ENCODE measurements around the gene PTGFRN.
"Not testable (repeated sequence)": the region's sequence is repeated elsewhere in the genome, so short reads cannot be mapped to it uniquely, and the experiment has no call there.

PTGFRN gene

GRCh38 chr1:116916533-116917445, 7.1 kb downstream of the PTGFRN start:
- DNase-seq, result peak; percentile 70 to 77

- DNase-seq, result no peak
Measured at GRCh38 chr1:116918714-116919357, 9.1 kb downstream of the PTGFRN start.

DNA sequence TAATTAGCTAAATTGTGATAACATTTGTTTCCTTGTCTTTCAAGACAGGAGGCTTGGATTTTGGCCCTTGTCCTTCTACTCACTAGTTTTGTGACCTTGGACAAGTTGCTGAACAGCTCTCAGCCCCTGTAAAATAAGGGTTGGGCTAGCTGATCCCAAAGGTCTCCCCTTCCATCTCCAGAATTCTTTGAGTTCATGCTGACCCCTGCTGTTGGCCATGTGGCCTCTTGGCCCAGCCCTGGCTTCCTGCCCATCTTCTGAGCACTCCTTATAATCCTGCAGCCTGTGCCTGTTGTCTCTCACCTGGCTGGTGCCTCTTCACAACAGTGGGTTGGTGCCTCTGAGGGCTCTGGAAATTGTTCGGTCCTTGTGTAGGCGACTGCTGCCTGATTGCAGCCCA, 10.1 kb downstream of the PTGFRN start:
- DNase-seq, result peak in 1 of 2 donors; percentile 5

- no peak for DNase-seq
Measured at GRCh38 chr1:116920211-116920610, 10.5 kb downstream of the PTGFRN start.

- no peak for DNase-seq
Measured at GRCh38 chr1:116921301-116921885, 11.7 kb downstream of the PTGFRN start.

- no peak for DNase-seq
Measured at GRCh38 chr1:116921937-116922336, 12.2 kb downstream of the PTGFRN start.

- DNase-seq, result no peak
Measured at GRCh38 chr1:116923421-116923820, 13.7 kb downstream of the PTGFRN start.

- no peak for DNase-seq
Measured at GRCh38 chr1:116927049-116927798, 17.5 kb downstream of the PTGFRN start.

DNA sequence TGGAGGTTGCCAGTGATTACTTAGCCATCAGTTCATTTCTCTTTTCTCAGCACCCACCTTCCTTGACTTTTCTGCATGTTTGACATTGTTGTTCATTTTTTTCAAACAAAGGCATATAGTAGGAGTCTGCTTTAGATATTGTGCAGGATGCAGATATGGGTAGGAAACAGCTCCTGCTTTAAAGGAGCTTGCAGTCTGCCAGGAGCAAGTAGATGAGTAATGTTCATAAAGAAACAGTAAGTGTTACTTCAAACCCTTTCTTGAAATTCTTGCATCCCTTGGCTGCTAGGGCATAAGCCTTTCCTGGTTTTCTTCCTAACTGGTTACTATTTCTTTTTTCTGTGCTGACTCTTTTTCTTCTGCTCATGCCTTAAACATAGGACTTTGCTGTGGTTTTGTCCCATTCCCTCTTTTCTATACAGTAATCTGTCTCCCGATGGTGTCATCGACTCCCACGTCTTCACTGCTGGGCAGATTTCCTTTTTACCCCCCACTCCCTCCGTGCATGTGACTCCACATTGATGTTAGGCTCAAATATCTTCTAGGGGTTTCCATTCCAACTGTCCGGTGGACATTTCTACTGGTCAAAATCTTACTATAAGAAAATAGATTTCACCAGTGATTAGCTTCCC, 20.4 kb downstream of the PTGFRN start:
- no peak for DNase-seq

GRCh38 chr1:116931016-116931918, 21.6 kb downstream of the PTGFRN start:
- no peak for DNase-seq

GRCh38 chr1:116933606-116934515, 24.1 kb downstream of the PTGFRN start:
- DNase-seq, result peak in 1 of 2 donors; percentile 4

DNA sequence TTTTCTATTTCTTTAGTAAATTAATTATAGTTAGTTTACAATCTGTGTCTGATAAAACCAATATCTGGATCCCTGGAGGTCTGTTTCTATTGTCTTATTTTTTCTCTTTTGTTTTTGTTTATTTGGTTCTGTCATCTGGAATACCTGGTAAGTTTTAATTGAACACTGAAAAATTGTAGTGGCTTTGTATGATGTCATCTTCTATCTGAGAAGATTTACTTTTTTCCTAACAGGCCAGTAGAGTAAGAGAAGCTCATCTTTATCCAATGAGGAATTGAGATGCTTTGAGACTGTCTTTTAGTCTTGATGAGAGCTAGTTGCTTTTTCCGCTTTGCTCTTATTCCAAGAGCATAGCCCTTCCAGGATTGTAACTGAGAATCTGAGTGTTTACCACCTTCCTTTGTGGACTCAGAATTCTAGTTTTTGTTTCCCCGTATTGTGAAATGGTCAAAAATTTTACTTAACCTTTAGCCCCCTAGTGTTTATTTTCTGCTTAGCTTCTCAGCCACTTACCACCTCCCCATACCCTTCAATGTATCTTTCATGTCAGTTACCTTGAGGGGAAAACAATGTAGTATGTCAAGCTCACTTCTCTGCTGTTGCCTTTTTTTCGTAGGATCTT, 25.0 kb downstream of the PTGFRN start:
- peak; percentile 17 to 43 for DNase-seq

DNA sequence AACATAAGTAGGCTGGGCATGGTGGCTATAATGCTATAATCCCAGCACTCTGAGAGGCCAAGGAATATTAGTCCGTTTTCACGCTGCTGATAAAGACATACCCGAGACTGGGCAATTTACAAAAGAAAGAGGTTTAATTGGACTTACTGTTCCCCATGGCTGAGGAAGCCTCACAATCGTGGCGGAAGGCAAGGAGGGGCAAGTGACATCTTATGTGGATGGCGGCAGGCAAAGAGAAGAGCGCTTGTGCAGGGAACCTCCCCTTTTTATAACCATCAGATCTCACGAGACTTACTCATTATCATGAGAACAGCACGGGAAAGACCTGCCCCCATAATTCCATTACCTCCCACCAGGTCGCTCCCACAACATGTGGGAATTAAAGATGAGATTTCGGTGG, 28.5 kb downstream of the PTGFRN start:
- DNase-seq, result no peak

DNA sequence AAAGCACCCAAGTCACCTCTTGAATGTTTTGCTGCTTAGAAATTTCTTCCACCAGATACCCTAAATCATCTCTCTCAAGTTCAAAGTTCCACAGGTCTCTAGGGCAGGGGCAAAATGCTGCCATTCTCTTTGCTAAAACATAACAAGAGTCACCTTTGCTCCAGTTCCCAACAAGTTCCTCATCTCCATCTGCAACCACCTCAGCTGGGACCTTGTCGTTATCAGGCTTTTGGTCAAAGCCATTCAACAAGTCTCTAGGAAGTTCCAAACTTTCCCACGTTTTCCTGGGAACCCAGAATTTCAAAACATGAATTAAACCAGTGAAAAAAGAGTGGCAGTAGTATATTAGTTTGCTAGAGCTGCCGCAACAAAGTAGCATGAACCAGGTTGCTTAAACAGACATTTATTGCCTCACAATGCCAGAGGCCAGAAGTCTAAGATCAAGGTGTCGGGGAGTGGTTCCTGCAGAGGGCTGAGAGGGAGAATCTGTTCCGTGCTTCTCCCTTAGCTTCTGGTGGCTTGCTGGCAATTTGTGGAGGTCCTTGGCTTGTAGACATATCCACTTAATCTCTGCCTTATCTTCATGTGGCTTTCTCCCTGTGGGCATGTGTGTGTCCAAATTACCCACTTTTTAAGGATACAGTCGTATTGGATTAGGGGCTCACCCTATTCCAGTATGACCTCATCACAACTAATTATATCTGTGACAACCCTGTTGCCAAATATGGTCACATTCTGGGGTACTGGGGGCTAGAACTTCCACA, 30.2 kb downstream of the PTGFRN start:
- DNase-seq, result not testable (repeated sequence)

DNA sequence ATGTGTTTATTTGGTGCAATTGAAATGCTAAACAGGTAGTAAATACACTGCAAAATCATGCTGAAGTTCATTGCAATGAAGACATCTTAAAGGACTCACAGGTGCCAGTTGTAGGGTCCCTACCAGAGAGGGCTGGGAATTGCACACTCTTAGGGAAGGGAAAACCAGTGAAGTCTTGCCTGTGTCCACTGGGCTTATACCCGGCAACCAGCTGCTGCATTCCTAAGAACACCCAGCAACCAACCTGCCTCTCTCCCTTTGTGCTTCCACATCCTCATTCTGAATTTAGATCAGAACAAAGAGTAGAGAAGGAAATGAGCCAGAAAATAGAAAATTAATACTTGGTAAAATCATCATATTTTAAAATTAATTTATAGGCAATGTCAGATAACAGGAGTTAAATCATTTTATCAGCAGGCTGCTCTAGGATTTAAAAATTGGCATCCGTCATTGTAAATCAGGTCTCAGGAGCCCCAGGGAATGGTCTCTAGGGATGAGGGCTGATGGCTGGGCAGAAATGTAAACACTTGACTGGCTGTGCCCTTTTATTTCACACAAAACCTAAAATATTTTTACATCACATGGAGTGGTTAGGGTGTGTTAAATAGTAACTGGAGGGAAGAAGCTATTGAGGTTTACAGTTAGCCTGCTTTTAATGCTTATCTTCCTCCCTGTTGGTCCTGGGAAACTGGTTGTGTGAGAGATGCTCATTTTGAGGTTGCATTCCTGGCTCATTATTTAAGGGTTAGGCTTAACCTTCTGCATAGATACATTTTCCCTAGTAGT, 31.3 kb downstream of the PTGFRN start:
- DNase-seq, result no peak

DNA sequence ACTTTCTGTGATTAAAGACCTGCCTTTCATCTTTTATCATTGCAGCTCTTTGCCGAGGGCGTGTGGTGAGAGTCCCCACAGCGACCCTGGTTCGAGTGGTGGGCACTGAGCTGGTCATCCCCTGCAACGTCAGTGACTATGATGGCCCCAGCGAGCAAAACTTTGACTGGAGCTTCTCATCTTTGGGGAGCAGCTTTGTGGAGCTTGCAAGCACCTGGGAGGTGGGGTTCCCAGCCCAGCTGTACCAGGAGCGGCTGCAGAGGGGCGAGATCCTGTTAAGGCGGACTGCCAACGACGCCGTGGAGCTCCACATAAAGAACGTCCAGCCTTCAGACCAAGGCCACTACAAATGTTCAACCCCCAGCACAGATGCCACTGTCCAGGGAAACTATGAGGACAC, 32.0 kb downstream of the PTGFRN start:
- no peak for DNase-seq

DNA sequence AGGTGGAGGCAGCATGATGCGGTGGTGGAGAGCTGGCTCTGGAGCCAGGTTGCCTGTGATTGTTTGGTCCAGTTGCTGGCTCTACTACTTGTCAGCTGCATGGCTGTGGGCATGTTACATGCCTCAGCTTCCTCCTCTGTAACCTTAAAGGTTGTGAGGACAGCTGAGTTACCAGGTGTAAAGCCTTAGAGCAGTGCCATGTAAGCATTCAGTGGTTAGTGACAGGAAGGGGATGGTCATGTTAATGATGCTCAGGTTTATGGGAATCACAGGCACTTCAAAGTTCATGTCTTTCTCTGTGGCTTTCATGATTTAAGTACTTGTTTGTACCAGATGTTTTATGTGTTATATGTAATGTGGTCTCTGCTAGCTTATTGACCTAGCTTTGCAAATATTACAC, 32.6 kb downstream of the PTGFRN start:
- no peak for DNase-seq

DNA sequence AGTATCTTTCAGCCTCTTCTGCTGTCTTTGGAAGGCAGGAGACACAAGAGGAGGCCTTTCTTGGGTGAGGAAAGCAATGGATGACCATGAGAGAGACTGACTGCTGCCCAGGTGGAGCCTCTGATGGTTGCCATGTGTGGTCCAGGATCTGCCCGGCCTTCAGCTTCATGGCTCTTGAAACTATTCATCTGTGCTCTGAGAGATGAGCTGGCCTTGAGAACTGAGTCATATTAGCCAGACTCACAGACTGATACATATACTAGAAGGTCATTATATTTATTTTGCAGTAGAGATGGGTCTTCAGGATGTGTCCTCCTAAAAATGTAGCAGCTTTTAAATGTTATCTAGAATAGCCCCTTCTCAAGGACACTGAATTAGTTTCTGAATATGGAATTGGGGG, 33.7 kb downstream of the PTGFRN start:
- DNase-seq, result no peak
